Adrenal gland (tissue), 12 donors: Measurements from ENCODE around the gene CAMK4. TPM values are rescaled to one million over a fixed set of nuclear protein-coding genes. Genes with fewer than 3 reads are reported as not detected.

ENCODE experiments used
- DNase-seq, 7 donors: peaks; one replicate each; pipeline ENCODE4 v3.0.0-alpha.2; 2019 to 2020
- H3K27ac ChIP-seq, 5 donors: fragments of 200-600 bp; sonication (generic) in 4 of 5; 1 replicate in 3 of 5; 2 replicates in 2 of 5; pipeline versions ENCODE4 v1.5.1 to v1.8.0; 2016 to 2020; ENCODE audit warnings: mild to moderate bottlenecking in 1 of 5
- H3K27me3 ChIP-seq: fragments of 200-600 bp; 2 replicates; pipeline ENCODE4 v1.8.0; 2021
- H3K36me3 ChIP-seq, 2 donors: fragments of 200-600 bp; replicated peaks in 1 of 2; 1 replicate in 1 of 2; 2 replicates in 1 of 2; pipeline versions ENCODE4 v1.5.1 to v1.8.0; 2018 to 2022
- H3K4me1 ChIP-seq, 2 donors: fragments of 200-600 bp; replicated peaks in 1 of 2; 1 replicate in 1 of 2; 2 replicates in 1 of 2; pipeline versions ENCODE4 v1.5.1 to v1.8.0; 2018 to 2021
- H3K4me3 ChIP-seq, 4 donors: fragments of 200-600 bp; sonication (generic) in 3 of 4; one replicate each; pipeline ENCODE4 v1.5.1; 2016 to 2018
- H3K9me3 ChIP-seq, 3 donors: fragments of 200-600 bp; sonication (generic) in 1 of 3; replicated peaks in 1 of 3; 1 replicate in 2 of 3; 2 replicates in 1 of 3; pipeline versions ENCODE4 v1.5.1 to v1.8.0; 2016 to 2021
- CTCF ChIP-seq, 6 experiments: fragments of 450-650 bp in 4 of 6; fragments of 200-600 bp in 2 of 6; sonication (generic) in 1 of 6; IDR thresholded peaks; 1 replicate in 5 of 6; 2 replicates in 1 of 6; pipeline versions ENCODE4 v1.5.1 to v1.8.0; 2016 to 2021; ENCODE audit warnings: antibody characterized with exemption in 6 of 6, mild to moderate bottlenecking in 2 of 6, moderate library complexity in 1 of 6
- POLR2A ChIP-seq, 2 donors: fragments of 450-650 bp; IDR thresholded peaks; one replicate each; pipeline ENCODE4 v1.6.1; 2017; ENCODE audit warnings: antibody characterized with exemption in 2 of 2, mild to moderate bottlenecking in 2 of 2, moderate library complexity in 1 of 2
- WGBS, 4 donors: extraction: QIAGEN DNeasy Blood & Tissue Kit in 2 of 4; methylation state at CpG; one replicate each; pipeline versions ENCODE4 v1.1.5 to v1.1.7; 2013 to 2017; 5-methylcytosine and 5-hydroxymethylcytosine counted together
- intact Hi-C, 2 donors: fragments of 100-400 bp; cut with DNase I; formaldehyde crosslinking; loops; one replicate each; pipeline versions ENCODE4 v1.14.1 to v1.15.0; 2022 to 2023
- polyA plus RNA-seq, 3 donors: library from polyadenylated mRNA; stranded (reverse); fragments of 200-250 nt in 2 of 3; fragments of 350-450 nt in 1 of 3; fragmentation: Illumina TruSeq in 1 of 3; extraction: RNeasy Lipid Tissue Mini Kit (QIAGEN cat#74804) in 1 of 3; gene quantifications; one replicate each; pipeline ENCODE4 v1.2.3, GENCODE V29; 2013 to 2014
- total RNA-seq, 9 donors: library from RNA; depleted of rRNA in 4 of 9; stranded (reverse); fragments of >200 nt in 4 of 9; fragments of 120-200 nt in 1 of 9; fragmentation: NEBNext Ultra II Directional in 1 of 9; extraction: Animal tissue kit (Norgen Biotek cat#: 25700) in 1 of 9; gene quantifications; one replicate each; pipeline versions ENCODE4 v1.1.0 to v1.2.4, GENCODE V29; 2013 to 2023
- donor health status: healthy with polysubstance abuse.
- donor health status: Bipolar disorder and iron deficiency.
- donor health status: DM: yes; HTN: yes; CAD: no.
- donor health status: DM: no; HTN: no; CAD: no.
- donor health status: DM: no; HTN: no; CAD: no.
- donor health status: DM: yes; HTN: yes; CAD: no.

CAMK4 gene
- total and polyA plus RNA-seq, 12 donors: 0.06 to 9.2 (median 2.0) TPM

- Histone ChIP-seq H3K4me1 (no peaks in the 10 kb centered on the region), H3K36me3 (no peaks in the 10 kb centered on the region), H3K9me3 (no peaks in the 10 kb centered on the region), H3K4me3 (no peak overlapping the region), H3K27me3 (no peaks in the 10 kb centered on the region), H3K27ac (no peak overlapping the region)
- no peak for TF ChIP-seq CTCF (IDR thresholded peaks at IDR 0.05)
- TF ChIP-seq POLR2A (IDR thresholded peaks at IDR 0.05): no peak
- 73 to 86% (median 83%) methylated on average over 4 of the region's 4 CpGs for WGBS, 4 donors
- DNase-seq: no peak
- intact Hi-C loops: no loop called here
Observed at GRCh38 chr5:111236995-111237394, 12.8 kb downstream of the CAMK4 start.

GRCh38 chr5:111237470-111237869 is 13.3 kb downstream of the CAMK4 start:
- Histone ChIP-seq H3K4me3 (no peak overlapping the region), H3K36me3 (no peaks in the 10 kb centered on the region), H3K27ac (no peak overlapping the region), H3K4me1 (no peaks in the 10 kb centered on the region), H3K27me3 (no peaks in the 10 kb centered on the region), H3K9me3 (no peaks in the 10 kb centered on the region)
- TF ChIP-seq POLR2A (IDR thresholded peaks at IDR 0.05): no peak
- TF ChIP-seq CTCF (IDR thresholded peaks at IDR 0.05): no peak
- no peak for DNase-seq
- intact Hi-C loops: no loop called here

- DNase-seq: no peak
- Histone ChIP-seq H3K4me3 (no peak overlapping the region), H3K27ac (no peak overlapping the region), H3K36me3 (no peaks in the 10 kb centered on the region), H3K4me1 (no peaks in the 10 kb centered on the region), H3K27me3 (no peaks in the 10 kb centered on the region), H3K9me3 (no peaks in the 10 kb centered on the region)
- no peak for TF ChIP-seq POLR2A (IDR thresholded peaks at IDR 0.05)
- TF ChIP-seq CTCF (IDR thresholded peaks at IDR 0.05): no peak
- WGBS, 4 donors: 73 to 86% (median 75%) methylated on average over 10 of the region's 10 CpGs
- intact Hi-C loops: no loop called here
Observed at GRCh38 chr5:111238431-111239225, 14.4 kb downstream of the CAMK4 start.

GRCh38 chr5:111241696-111242095 is 17.5 kb downstream of the CAMK4 start:
- TF ChIP-seq POLR2A (IDR thresholded peaks at IDR 0.05): no peak
- Histone ChIP-seq H3K9me3 (no peaks in the 10 kb centered on the region), H3K4me1 (no peaks in the 10 kb centered on the region), H3K27ac (no peak overlapping the region), H3K36me3 (no peaks in the 10 kb centered on the region), H3K27me3 (no peaks in the 10 kb centered on the region), H3K4me3 (no peak overlapping the region)
- intact Hi-C loops: no loop called here
- no peak for DNase-seq
- WGBS, 4 donors: 71 to 79% (median 74%) methylated on average over 3 of the region's 3 CpGs

- no peaks in the 10 kb centered on the region for H3K27me3 ChIP-seq
- H3K36me3 ChIP-seq: no peaks in the 10 kb centered on the region
- no peak for DNase-seq
- no peaks in the 10 kb centered on the region for H3K4me1 ChIP-seq
- intact Hi-C loops: no loop called here
- no peak overlapping the region for H3K27ac ChIP-seq
- no peaks in the 10 kb centered on the region for H3K9me3 ChIP-seq
- TF ChIP-seq POLR2A (IDR thresholded peaks at IDR 0.05) (no peak), CTCF (IDR thresholded peaks at IDR 0.05) (no peak)
- H3K4me3 ChIP-seq: no peak overlapping the region
- 71 to 83% (median 76%) methylated on average over 10 of the region's 10 CpGs for whole genome bisulfite sequencing, 4 donors
Observed at GRCh38 chr5:111242606-111243005, 18.4 kb downstream of the CAMK4 start.
